GM15510 (cell line): ENCODE measurements around the gene C3.

Experiments
- POLR2A ChIP-seq: IDR thresholded peaks from 3 replicates; pipeline ENCODE4 v1.6.1; 2011; ENCODE audit warnings: borderline replicate concordance; ENCODE audit not compliant: insufficient read length; ENCODE audit errors: extremely low read depth

The C3 gene

GRCh38 chr19:6720369-6721137 is at the start of gene C3:
C3 (minus strand) TSS chr19:6720650; CDS start chr19:6720589, 61 bp downstream.
- no peak for TF ChIP-seq POLR2A

- no peak for TF ChIP-seq POLR2A
Observed at GRCh38 chr19:6769006-6769619, 48.7 kb upstream of the C3 start.

- no peak for TF ChIP-seq POLR2A
Observed at GRCh38 chr19:6768236-6768785, 47.9 kb upstream of the C3 start.

GRCh38 chr19:6767357-6768235 is 47.1 kb upstream of the C3 start, which contains the start of gene SH2D3A:
SH2D3A (minus strand) TSS chr19:6767435; CDS start chr19:6763748, 3,687 bp downstream.
- TF ChIP-seq POLR2A, result peak; percentile 58

- TF ChIP-seq POLR2A, result no peak
Observed at GRCh38 chr19:6767081-6767356, 46.6 kb upstream of the C3 start.

GRCh38 chr19:6766357-6767080 is 46.1 kb upstream of the C3 start:
- TF ChIP-seq POLR2A, result no peak

GRCh38 chr19:6765738-6766356 is 45.4 kb upstream of the C3 start:
- TF ChIP-seq POLR2A, result no peak

- no peak for TF ChIP-seq POLR2A
Observed at GRCh38 chr19:6761053-6761676, 40.7 kb upstream of the C3 start.

GRCh38 chr19:6760606-6761005 is 40.2 kb upstream of the C3 start:
- TF ChIP-seq POLR2A, result no peak

GRCh38 chr19:6754653-6755463 is 34.4 kb upstream of the C3 start:
- TF ChIP-seq POLR2A, result no peak

GRCh38 chr19:6754136-6754535 is 33.7 kb upstream of the C3 start:
- no peak for TF ChIP-seq POLR2A

- TF ChIP-seq POLR2A, result no peak
Observed at GRCh38 chr19:6753178-6754031, 33.0 kb upstream of the C3 start.
